Measurements from ENCODE around the gene MANSC4. TPM values are rescaled to one million over a fixed set of nuclear protein-coding genes. Genes with fewer than 3 reads are reported as not detected.

Gene MANSC4
- total and polyA plus RNA-seq, 5 donors from 2014 or later: 1.5 to 2.4 (median 1.9) TPM; not detected in 2

GRCh38 chr12:27820564-27820963, 40.5 kb upstream of the MANSC4 start:
- Mint-ChIP-seq H3K27ac (no peak overlapping the region), H3K9me3 (no peaks in the 10 kb centered on the region), H3K4me3 (no peak overlapping the region), H3K27me3 (no peaks in the 10 kb centered on the region), H3K4me1 (peaks cover 36 to 41% (median 38%) of the 10 kb centered on the region in 4 donors), H3K36me3 (no peaks in the 10 kb centered on the region)
- Histone ChIP-seq H3K36me3 (ENCODE audit: control insufficient read depth, insufficient read depth, low read length) (no peaks in the 10 kb centered on the region), H3K27me3 (ENCODE audit: control insufficient read depth, insufficient read depth, low read length) (no peaks in the 10 kb centered on the region), H3K4me1 (ENCODE audit: control insufficient read depth, insufficient read depth, low read length, poor library complexity, severe bottlenecking) (peaks cover 24% of the 10 kb centered on the region), H3K27ac (ENCODE audit: insufficient read depth, low read length, poor library complexity, severe bottlenecking) (no peak overlapping the region), H3K4me3 (ENCODE audit: low read depth, low read length) (no peak overlapping the region), H3K9me3 (ENCODE audit: control insufficient read depth in 2 of 2, low read length in 2 of 2) (no peaks in the 10 kb centered on the region)
- DNase-seq (no peak), ATAC-seq (ENCODE audit: low read depth in 2 of 2) (no peak)

DNA sequence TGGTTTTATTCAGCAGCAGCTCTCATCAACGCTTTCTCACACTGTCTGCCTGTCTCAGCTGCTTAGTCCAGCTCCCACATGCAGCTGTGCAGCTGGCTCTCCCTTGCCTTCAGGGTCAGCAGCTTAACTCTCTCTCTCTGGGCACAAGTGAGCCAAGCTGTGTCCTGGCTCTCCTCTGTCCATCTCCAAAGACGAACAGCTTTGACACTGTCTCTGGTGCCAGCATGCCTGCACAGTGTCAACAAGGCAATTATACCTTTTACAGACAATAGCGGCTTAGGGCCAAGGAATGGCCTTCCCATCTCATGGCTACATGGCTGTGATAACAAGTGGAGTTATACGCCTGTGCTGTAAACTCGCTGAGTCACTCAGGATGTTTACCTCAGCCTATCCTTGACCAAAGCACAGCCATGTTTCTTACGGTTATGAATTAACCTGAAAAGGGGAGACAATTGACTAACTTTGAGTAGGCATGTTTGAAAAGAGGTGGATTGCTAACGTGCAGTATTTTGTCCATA, 38.4 kb upstream of the MANSC4 start:
- DNase-seq (no peak), ATAC-seq (ENCODE audit: low read depth in 2 of 2) (no peak)
- Mint-ChIP-seq H3K36me3 (no peaks in the 10 kb centered on the region), H3K27ac (peak overlapping the region in 1 of 3 donors; percentile 35), H3K4me1 (peaks cover 30 to 43% (median 38%) of the 10 kb centered on the region in 4 donors), H3K4me3 (no peak overlapping the region), H3K27me3 (no peaks in the 10 kb centered on the region), H3K9me3 (no peaks in the 10 kb centered on the region)
- Histone ChIP-seq H3K4me1 (ENCODE audit: control insufficient read depth, insufficient read depth, low read length, poor library complexity, severe bottlenecking) (peaks cover 18% of the 10 kb centered on the region), H3K27ac (ENCODE audit: insufficient read depth, low read length, poor library complexity, severe bottlenecking) (no peak overlapping the region), H3K4me3 (ENCODE audit: low read depth, low read length) (no peak overlapping the region), H3K9me3 (ENCODE audit: control insufficient read depth in 2 of 2, low read length in 2 of 2) (no peaks in the 10 kb centered on the region), H3K27me3 (ENCODE audit: control insufficient read depth, insufficient read depth, low read length) (no peaks in the 10 kb centered on the region), H3K36me3 (ENCODE audit: control insufficient read depth, insufficient read depth, low read length) (no peaks in the 10 kb centered on the region)

- no peaks in the 10 kb centered on the region for H3K36me3 Mint-ChIP-seq
- Histone ChIP-seq H3K36me3 (ENCODE audit: control insufficient read depth, insufficient read depth, low read length) (no peaks in the 10 kb centered on the region), H3K27me3 (ENCODE audit: control insufficient read depth, insufficient read depth, low read length) (no peaks in the 10 kb centered on the region), H3K4me3 (ENCODE audit: low read depth, low read length) (no peak overlapping the region), H3K4me1 (ENCODE audit: control insufficient read depth, insufficient read depth, low read length, poor library complexity, severe bottlenecking) (peaks cover 14% of the 10 kb centered on the region), H3K9me3 (ENCODE audit: control insufficient read depth in 2 of 2, low read length in 2 of 2) (no peaks in the 10 kb centered on the region), H3K27ac (ENCODE audit: insufficient read depth, low read length, poor library complexity, severe bottlenecking) (no peak overlapping the region)
- no peak for DNase-seq
- no peaks in the 10 kb centered on the region for H3K9me3 Mint-ChIP-seq
- H3K4me1 Mint-ChIP-seq: peaks cover 23 to 36% (median 32%) of the 10 kb centered on the region in 4 donors
- H3K4me3 Mint-ChIP-seq: peak overlapping the region in 1 of 4 donors; percentile 20
- H3K27me3 Mint-ChIP-seq: no peaks in the 10 kb centered on the region
- ATAC-seq (ENCODE audit: low read depth in 2 of 2): no peak
- H3K27ac Mint-ChIP-seq: peak overlapping the region in 1 of 3 donors; percentile 42
Observed at GRCh38 chr12:27817766-27818165, 37.7 kb upstream of the MANSC4 start.

DNA sequence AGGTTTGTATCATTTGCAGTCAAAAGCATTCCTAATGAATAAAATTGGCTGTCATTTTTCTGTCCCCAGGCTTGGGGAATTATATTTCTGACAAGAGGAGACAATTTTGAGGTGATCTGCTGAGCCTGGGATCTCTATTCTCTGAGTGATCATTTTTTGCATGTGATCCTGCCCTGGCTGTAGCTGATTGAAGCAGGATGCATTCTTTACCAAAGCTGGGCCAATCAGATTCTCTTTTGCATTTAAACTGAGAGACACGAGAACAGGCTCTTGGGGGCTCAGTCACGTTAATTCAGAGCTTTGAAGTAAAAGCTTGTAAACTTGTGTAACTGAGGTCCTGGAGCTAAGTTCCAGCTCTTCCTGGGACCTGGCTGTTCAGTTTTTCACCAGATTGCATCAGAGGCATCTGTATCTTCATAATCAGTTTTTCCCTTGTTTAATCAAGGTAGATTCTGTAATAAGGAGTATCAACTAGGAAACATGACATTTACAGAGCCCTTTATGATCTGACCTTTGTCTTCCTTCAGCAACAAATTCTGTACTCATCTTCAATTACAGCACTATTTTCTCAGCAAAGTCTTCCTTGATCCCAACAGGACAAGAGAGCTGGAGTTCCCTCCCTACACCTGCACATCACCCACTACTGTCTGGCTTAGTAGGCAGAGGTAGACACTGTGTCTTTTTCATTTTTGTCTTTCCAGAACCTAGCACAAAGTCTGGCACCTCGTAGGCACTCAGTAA, 35.0 kb upstream of the MANSC4 start:
- Mint-ChIP-seq H3K27ac (peak overlapping the region in 2 of 3 donors; percentile 4 to 40), H3K9me3 (no peaks in the 10 kb centered on the region)

GRCh38 chr12:27814411-27814810, 34.4 kb upstream of the MANSC4 start:
- Mint-ChIP-seq H3K4me3 (peak overlapping the region in 2 of 4 donors; percentile 0 to 52), H3K4me1 (peaks cover 8 to 24% (median 19%) of the 10 kb centered on the region in 4 donors)

More for the DNA sequence above, 35.0 kb upstream of the MANSC4 start:
- no peak for ATAC-seq (ENCODE audit: low read depth in 2 of 2)
- no peaks in the 10 kb centered on the region for H3K27me3 Mint-ChIP-seq
- H3K4me3 ChIP-seq (ENCODE audit: low read depth, low read length): no peak overlapping the region
- peaks cover 8 to 24% (median 19%) of the 10 kb centered on the region in 4 donors for H3K4me1 Mint-ChIP-seq
- H3K27ac ChIP-seq (ENCODE audit: insufficient read depth, low read length, poor library complexity, severe bottlenecking): no peak overlapping the region
- no peaks in the 10 kb centered on the region for H3K36me3 ChIP-seq (ENCODE audit: control insufficient read depth, insufficient read depth, low read length)
- peak in 1 of 3 donors; percentile 37 for DNase-seq
- peak overlapping the region in 1 of 4 donors; percentile 52 for H3K4me3 Mint-ChIP-seq
- no peaks in the 10 kb centered on the region for H3K4me1 ChIP-seq (ENCODE audit: control insufficient read depth, insufficient read depth, low read length, poor library complexity, severe bottlenecking)
- no peaks in the 10 kb centered on the region for H3K9me3 ChIP-seq (ENCODE audit: control insufficient read depth in 2 of 2, low read length in 2 of 2)
- H3K36me3 Mint-ChIP-seq: no peaks in the 10 kb centered on the region
- no peaks in the 10 kb centered on the region for H3K27me3 ChIP-seq (ENCODE audit: control insufficient read depth, insufficient read depth, low read length)

GRCh38 chr12:27812502-27812901, 32.5 kb upstream of the MANSC4 start:
- H3K4me3 Mint-ChIP-seq: no peak overlapping the region
- H3K27me3 ChIP-seq (ENCODE audit: control insufficient read depth, insufficient read depth, low read length): no peaks in the 10 kb centered on the region
- no peak overlapping the region for H3K27ac ChIP-seq (ENCODE audit: insufficient read depth, low read length, poor library complexity, severe bottlenecking)
- no peak for DNase-seq
- H3K27me3 Mint-ChIP-seq: peaks cover 4% of the 10 kb centered on the region
- peaks cover 1% of the 10 kb centered on the region for H3K4me1 ChIP-seq (ENCODE audit: control insufficient read depth, insufficient read depth, low read length, poor library complexity, severe bottlenecking)
- ATAC-seq (ENCODE audit: low read depth in 2 of 2): no peak
- H3K4me3 ChIP-seq (ENCODE audit: low read depth, low read length): no peak overlapping the region
- no peaks in the 10 kb centered on the region for H3K36me3 ChIP-seq (ENCODE audit: control insufficient read depth, insufficient read depth, low read length)
- no peak overlapping the region for H3K27ac Mint-ChIP-seq
- H3K9me3 Mint-ChIP-seq: no peaks in the 10 kb centered on the region
- no peaks in the 10 kb centered on the region for H3K36me3 Mint-ChIP-seq
- peaks cover 8 to 29% (median 22%) of the 10 kb centered on the region in 4 donors for H3K4me1 Mint-ChIP-seq
- H3K9me3 ChIP-seq (ENCODE audit: control insufficient read depth in 2 of 2, low read length in 2 of 2): no peaks in the 10 kb centered on the region

More at GRCh38 chr12:27814411-27814810, 34.4 kb upstream of the MANSC4 start:
- DNase-seq (peak in 1 of 3 donors; percentile 76), ATAC-seq (ENCODE audit: low read depth in 2 of 2) (no peak)
- Mint-ChIP-seq H3K36me3 (no peaks in the 10 kb centered on the region), H3K9me3 (no peaks in the 10 kb centered on the region), H3K27ac (peak overlapping the region in 2 of 3 donors; percentile 4 to 10), H3K27me3 (peaks cover 3% of the 10 kb centered on the region)
- H3K36me3 ChIP-seq (ENCODE audit: control insufficient read depth, insufficient read depth, low read length): no peaks in the 10 kb centered on the region
- H3K27me3 ChIP-seq (ENCODE audit: control insufficient read depth, insufficient read depth, low read length): no peaks in the 10 kb centered on the region
- H3K27ac ChIP-seq (ENCODE audit: insufficient read depth, low read length, poor library complexity, severe bottlenecking): no peak overlapping the region
- no peaks in the 10 kb centered on the region for H3K9me3 ChIP-seq (ENCODE audit: control insufficient read depth in 2 of 2, low read length in 2 of 2)
- no peaks in the 10 kb centered on the region for H3K4me1 ChIP-seq (ENCODE audit: control insufficient read depth, insufficient read depth, low read length, poor library complexity, severe bottlenecking)
- H3K4me3 ChIP-seq (ENCODE audit: low read depth, low read length): peak overlapping the region; percentile 46

DNA sequence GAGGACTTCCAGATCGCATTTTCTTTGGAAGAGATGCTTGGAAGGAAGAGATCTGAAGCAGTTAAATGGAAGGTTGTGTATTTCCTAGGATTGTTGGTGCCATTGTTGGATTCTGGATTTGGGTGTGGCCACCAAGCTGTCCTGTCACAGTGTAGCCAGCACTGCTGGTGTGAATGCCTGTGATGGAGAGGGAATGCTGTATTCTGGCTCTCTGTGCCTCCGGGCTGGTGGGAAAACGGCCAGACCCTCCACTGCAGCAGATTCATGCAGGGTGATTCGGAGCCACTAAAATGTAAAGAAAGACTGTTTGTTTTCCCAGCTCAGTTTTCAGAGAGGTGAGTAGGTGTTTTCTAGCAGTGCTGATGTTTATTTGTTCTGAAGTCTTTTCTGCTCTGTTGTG, 30.7 kb upstream of the MANSC4 start:
- Mint-ChIP-seq H3K9me3 (no peaks in the 10 kb centered on the region), H3K4me3 (no peak overlapping the region), H3K27me3 (peaks cover 4% of the 10 kb centered on the region), H3K27ac (peak overlapping the region in 1 of 3 donors; percentile 53), H3K36me3 (no peaks in the 10 kb centered on the region), H3K4me1 (peaks cover 15 to 44% (median 31%) of the 10 kb centered on the region in 4 donors)
- Histone ChIP-seq H3K27ac (ENCODE audit: insufficient read depth, low read length, poor library complexity, severe bottlenecking) (no peak overlapping the region), H3K4me1 (ENCODE audit: control insufficient read depth, insufficient read depth, low read length, poor library complexity, severe bottlenecking) (peaks cover 10% of the 10 kb centered on the region), H3K36me3 (ENCODE audit: control insufficient read depth, insufficient read depth, low read length) (no peaks in the 10 kb centered on the region), H3K27me3 (ENCODE audit: control insufficient read depth, insufficient read depth, low read length) (no peaks in the 10 kb centered on the region), H3K9me3 (ENCODE audit: control insufficient read depth in 2 of 2, low read length in 2 of 2) (no peaks in the 10 kb centered on the region), H3K4me3 (ENCODE audit: low read depth, low read length) (no peak overlapping the region)
- no peak for DNase-seq
- ATAC-seq (ENCODE audit: low read depth in 2 of 2): no peak
